ENCODE results near the gene FXYD1.

The FXYD1 gene

DNA sequence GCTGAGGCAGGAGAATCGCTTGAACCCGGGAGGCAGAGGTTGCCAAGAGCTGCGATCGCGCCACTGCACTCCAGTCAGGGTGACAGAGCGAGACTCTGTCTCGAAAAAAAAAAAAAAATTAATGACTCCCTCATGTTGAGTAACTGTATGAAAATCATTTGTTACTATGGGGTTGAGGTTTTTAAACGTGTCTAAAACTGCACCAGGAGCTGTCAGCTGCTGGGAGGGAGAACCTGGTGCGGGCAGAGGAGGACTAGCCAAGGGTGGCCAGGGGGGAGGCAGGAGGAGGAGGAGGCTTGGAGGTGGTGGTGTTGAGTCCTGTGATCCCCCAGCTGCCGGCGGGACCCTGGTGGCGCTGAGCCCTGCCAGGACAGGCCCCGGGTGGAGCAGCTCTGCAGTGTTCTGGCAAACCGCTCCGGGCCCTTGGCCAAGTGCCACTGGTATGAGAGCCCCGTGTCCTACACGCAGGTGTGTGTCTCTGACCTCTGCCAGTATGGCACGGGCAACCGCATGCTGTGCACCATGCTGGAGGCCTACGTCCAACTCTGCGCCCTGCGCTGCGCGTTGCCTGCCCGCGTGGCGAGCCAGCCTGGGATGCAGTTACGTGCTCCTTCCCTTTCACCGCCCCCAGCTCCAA, 40.1 kb upstream of the FXYD1 start:
- peak overlapping the region; percentile 80 for H3K23ac ChIP-seq (ENCODE audit: low read depth, low read length, poor library complexity)
- H3K9ac ChIP-seq (ENCODE audit: low read depth, low read length, poor library complexity), result no peak overlapping the region
- no peak for DNase-seq (ENCODE audit: low spot score)
- H3K14ac ChIP-seq (ENCODE audit: low read length), result peak overlapping the region; percentile 63
- no peak overlapping the region for H2BK120ac ChIP-seq (ENCODE audit: low read depth, low read length)
- no peaks in the 10 kb centered on the region for H3K9me3 ChIP-seq (replicated peaks in 1 of 2; ENCODE audit: control insufficient read depth in 2 of 2, insufficient read depth in 1 of 2, low read depth in 1 of 2, low read length in 2 of 2)
- peak overlapping the region in 1 of 2 donors; percentile 11 for H3K4me3 ChIP-seq (ENCODE audit: low read length in 2 of 2)
- H3K27ac ChIP-seq (replicated peaks; ENCODE audit: low read length), result no peak overlapping the region
- no peak overlapping the region for H4K91ac ChIP-seq (ENCODE audit: low read depth, low read length, poor library complexity)
- H2BK15ac ChIP-seq (ENCODE audit: low read length), result no peak overlapping the region
- H2BK5ac ChIP-seq (ENCODE audit: low read length), result no peak overlapping the region
- peaks cover 7% of the 10 kb centered on the region for H3K79me1 ChIP-seq (ENCODE audit: low read depth, low read length)
- no peak overlapping the region for H2AFZ ChIP-seq (ENCODE audit: low read length)
- H3K18ac ChIP-seq (ENCODE audit: low read length), result peak overlapping the region; percentile 83
- H3K4me2 ChIP-seq (ENCODE audit: insufficient read depth, low read length, poor library complexity, severe bottlenecking), result no peak overlapping the region
- no peaks in the 10 kb centered on the region for H3K36me3 ChIP-seq (replicated peaks in 1 of 2; ENCODE audit: control insufficient read depth in 2 of 2, insufficient read depth in 2 of 2, low read length in 2 of 2)
- H3K27me3 ChIP-seq (ENCODE audit: control insufficient read depth in 3 of 3, insufficient read depth in 3 of 3, low read depth in 1 of 3, low read length in 3 of 3), result no peaks in the 10 kb centered on the region
- no CpG with 5 or more reads among the region's 29 CpGs for WGBS, 2 donors (ENCODE audit: extremely low coverage in 2 of 2, insufficient read length in 2 of 2, insufficient replicate concordance in 1 of 2)
- peak overlapping the region; percentile 46 for H2AK5ac ChIP-seq (ENCODE audit: low read depth, low read length)
- no peak overlapping the region for H4K8ac ChIP-seq (ENCODE audit: low read depth, low read length)
- peak overlapping the region; percentile 37 for H3K4ac ChIP-seq (ENCODE audit: low read length)
- H3K4me1 ChIP-seq (ENCODE audit: control insufficient read depth in 2 of 2, insufficient read depth in 1 of 2, low read depth in 1 of 2, low read length in 2 of 2), result peaks cover 0 to 2% of the 10 kb centered on the region in 2 donors
- H2BK12ac ChIP-seq (ENCODE audit: low read length), result no peak overlapping the region

DNA sequence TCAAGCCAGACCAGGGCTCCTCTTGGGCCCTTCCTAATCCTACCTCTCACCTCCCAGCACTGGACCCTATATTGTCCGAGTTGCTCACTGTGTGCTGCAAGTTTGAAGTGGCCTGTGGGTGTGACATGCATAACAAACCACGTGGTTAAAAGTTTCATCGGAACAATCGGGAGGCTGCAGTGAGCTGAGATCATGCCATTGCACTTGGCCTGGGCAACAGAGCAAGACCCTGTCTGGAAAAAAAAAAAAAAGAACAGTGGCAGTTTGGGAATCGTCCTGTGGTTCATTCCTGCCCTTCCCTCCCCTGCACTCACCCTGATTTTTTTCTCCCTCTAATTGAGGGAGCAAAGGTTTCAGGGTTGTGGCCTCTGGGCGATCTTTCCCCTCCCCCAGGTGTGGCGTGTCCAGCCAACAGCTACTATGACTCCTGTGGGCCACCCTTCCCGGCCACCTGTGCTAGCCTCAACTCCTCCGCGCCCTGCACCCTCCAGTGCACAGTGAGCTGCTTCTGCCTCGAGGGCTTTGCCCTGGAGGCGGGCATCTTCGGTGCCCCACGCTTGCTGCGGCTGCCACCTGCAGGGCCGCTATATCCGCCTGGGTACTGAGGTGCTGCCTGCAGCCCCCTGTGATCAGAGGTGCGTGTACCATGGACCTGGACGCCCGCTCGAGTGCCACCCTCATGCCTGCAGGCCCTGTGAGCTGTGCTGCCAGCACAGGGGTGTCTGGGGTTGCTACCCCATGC, 39.3 kb upstream of the FXYD1 start:
- no peaks in the 10 kb centered on the region for H3K9me3 ChIP-seq (replicated peaks in 1 of 2; ENCODE audit: control insufficient read depth in 2 of 2, insufficient read depth in 1 of 2, low read depth in 1 of 2, low read length in 2 of 2)
- no peak for DNase-seq (ENCODE audit: low spot score)
- H3K4me1 ChIP-seq (ENCODE audit: control insufficient read depth in 2 of 2, insufficient read depth in 1 of 2, low read depth in 1 of 2, low read length in 2 of 2), result peaks cover 0 to 2% of the 10 kb centered on the region in 2 donors
- H3K9ac ChIP-seq (ENCODE audit: low read depth, low read length, poor library complexity), result no peak overlapping the region
- H3K79me1 ChIP-seq (ENCODE audit: low read depth, low read length), result peaks cover 4% of the 10 kb centered on the region
- peak overlapping the region; percentile 21 for H3K14ac ChIP-seq (ENCODE audit: low read length)
- H3K36me3 ChIP-seq (replicated peaks in 1 of 2; ENCODE audit: control insufficient read depth in 2 of 2, insufficient read depth in 2 of 2, low read length in 2 of 2), result no peaks in the 10 kb centered on the region
- H3K27me3 ChIP-seq (ENCODE audit: control insufficient read depth in 3 of 3, insufficient read depth in 3 of 3, low read depth in 1 of 3, low read length in 3 of 3), result no peaks in the 10 kb centered on the region
- H3K23ac ChIP-seq (ENCODE audit: low read depth, low read length, poor library complexity), result no peak overlapping the region
- no peak overlapping the region for H2BK5ac ChIP-seq (ENCODE audit: low read length)
- H3K4ac ChIP-seq (ENCODE audit: low read length), result no peak overlapping the region
- no peak overlapping the region for H2BK15ac ChIP-seq (ENCODE audit: low read length)
- H3K4me3 ChIP-seq (ENCODE audit: low read length in 2 of 2), result no peak overlapping the region
- H4K91ac ChIP-seq (ENCODE audit: low read depth, low read length, poor library complexity), result peak overlapping the region; percentile 85
- no peak overlapping the region for H2AFZ ChIP-seq (ENCODE audit: low read length)
- H2BK120ac ChIP-seq (ENCODE audit: low read depth, low read length), result peak overlapping the region; percentile 61
- no peak overlapping the region for H3K4me2 ChIP-seq (ENCODE audit: insufficient read depth, low read length, poor library complexity, severe bottlenecking)
- no peak overlapping the region for H3K27ac ChIP-seq (replicated peaks; ENCODE audit: low read length)
- peak overlapping the region; percentile 41 for H2BK12ac ChIP-seq (ENCODE audit: low read length)
- no peak overlapping the region for H4K8ac ChIP-seq (ENCODE audit: low read depth, low read length)
- H3K18ac ChIP-seq (ENCODE audit: low read length), result peak overlapping the region; percentile 57
- no CpG with 5 or more reads among the region's 21 CpGs for WGBS, 2 donors (ENCODE audit: extremely low coverage in 2 of 2, insufficient read length in 2 of 2, insufficient replicate concordance in 1 of 2)
- H2AK5ac ChIP-seq (ENCODE audit: low read depth, low read length), result peak overlapping the region; percentile 93

DNA sequence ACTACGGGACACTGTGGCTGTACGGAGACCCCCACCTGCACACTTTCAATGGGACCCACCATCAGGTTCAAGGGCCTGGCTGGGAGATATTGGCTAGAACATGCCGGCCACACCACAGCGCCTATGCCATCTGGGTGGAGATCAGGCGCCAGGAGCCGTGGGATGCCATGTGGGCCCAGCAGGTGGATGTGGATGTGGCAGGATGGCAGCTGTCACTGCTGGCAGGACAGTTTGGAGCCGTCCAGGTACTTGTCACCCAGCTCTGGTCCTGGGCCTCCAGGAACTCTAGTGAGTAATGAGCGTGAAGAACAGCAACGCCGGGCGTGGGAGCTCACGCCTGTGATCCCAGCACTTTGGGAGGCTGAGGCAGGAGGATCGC, 38.7 kb upstream of the FXYD1 start:
- Histone ChIP-seq H3K27ac (replicated peaks; ENCODE audit: low read length) (no peak overlapping the region), H4K91ac (ENCODE audit: low read depth, low read length, poor library complexity) (peak overlapping the region; percentile 85), H3K23ac (ENCODE audit: low read depth, low read length, poor library complexity) (no peak overlapping the region), H4K8ac (ENCODE audit: low read depth, low read length) (no peak overlapping the region), H3K4me2 (ENCODE audit: insufficient read depth, low read length, poor library complexity, severe bottlenecking) (no peak overlapping the region), H2BK15ac (ENCODE audit: low read length) (no peak overlapping the region), H2AK5ac (ENCODE audit: low read depth, low read length) (peak overlapping the region; percentile 93), H3K9me3 (replicated peaks in 1 of 2; ENCODE audit: control insufficient read depth in 2 of 2, insufficient read depth in 1 of 2, low read depth in 1 of 2, low read length in 2 of 2) (no peaks in the 10 kb centered on the region), H3K4me3 (ENCODE audit: low read length in 2 of 2) (no peak overlapping the region), H3K4me1 (ENCODE audit: control insufficient read depth in 2 of 2, insufficient read depth in 1 of 2, low read depth in 1 of 2, low read length in 2 of 2) (peaks cover 0 to 2% of the 10 kb centered on the region in 2 donors), H3K4ac (ENCODE audit: low read length) (no peak overlapping the region), H3K79me1 (ENCODE audit: low read depth, low read length) (peaks cover 4% of the 10 kb centered on the region), H3K14ac (ENCODE audit: low read length) (no peak overlapping the region), H2BK12ac (ENCODE audit: low read length) (peak overlapping the region; percentile 41), H3K27me3 (ENCODE audit: control insufficient read depth in 3 of 3, insufficient read depth in 3 of 3, low read depth in 1 of 3, low read length in 3 of 3) (no peaks in the 10 kb centered on the region), H2BK5ac (ENCODE audit: low read length) (no peak overlapping the region), H3K9ac (ENCODE audit: low read depth, low read length, poor library complexity) (no peak overlapping the region), H2AFZ (ENCODE audit: low read length) (no peak overlapping the region), H3K36me3 (replicated peaks in 1 of 2; ENCODE audit: control insufficient read depth in 2 of 2, insufficient read depth in 2 of 2, low read length in 2 of 2) (no peaks in the 10 kb centered on the region), H3K18ac (ENCODE audit: low read length) (peak overlapping the region; percentile 57), H2BK120ac (ENCODE audit: low read depth, low read length) (peak overlapping the region; percentile 61)
- no peak for DNase-seq (ENCODE audit: low spot score)
- no CpG with 5 or more reads among the region's 13 CpGs for WGBS, 2 donors (ENCODE audit: extremely low coverage in 2 of 2, insufficient read length in 2 of 2, insufficient replicate concordance in 1 of 2)

Measured in neuronal stem cell (in vitro differentiated cells).